HEK293 (cell line): ENCODE results near the gene EML1.

Experiments used
- CTCF ChIA-PET: fragments of 350-600 bp; formaldehyde crosslinking; extraction: SDS; loops from one replicate; lab custom pipeline; 2021; ENCODE audit warnings: antibody characterized with exemption; lab: Yijun Ruan, JAX
- POLR2A ChIA-PET: fragments of 300-600 bp; formaldehyde crosslinking; extraction: SDS; loops from one replicate; lab custom pipeline; 2020; ENCODE audit warnings: antibody characterized with exemption, inconsistent platforms; lab: Yijun Ruan, JAX
- H3K27ac ChIP-seq: fragments of 200-500 bp; sonication (Bioruptor generic); 2 replicates; pipeline ENCODE4 v1.5.1; 2014; ENCODE audit warnings: low read depth, low read length, control low read depth, inconsistent platforms; ENCODE audit errors: extremely low read depth
- H3K36me3 ChIP-seq, 2 experiments: fragments of 200-500 bp in 1 of 2; sonication (Bioruptor generic) in 1 of 2; 1 replicate in 1 of 2; 2 replicates in 1 of 2; pipeline ENCODE4 v1.5.1; 2014 to 2017; ENCODE audit warnings: inconsistent platforms in 2 of 2, low read length in 2 of 2; ENCODE audit not compliant: control insufficient read depth in 2 of 2, insufficient read depth in 1 of 2
- H3K4me1 ChIP-seq: fragments of 200-500 bp; sonication (Bioruptor generic); 2 replicates; pipeline ENCODE4 v1.5.1; 2014; ENCODE audit warnings: mild to moderate bottlenecking, low read length, inconsistent platforms; ENCODE audit not compliant: control insufficient read depth, insufficient read depth
- H3K4me3 ChIP-seq: 2 replicates; pipeline ENCODE4 v1.5.1; 2011; ENCODE audit warnings: low read depth, mild to moderate bottlenecking, control low read depth, low read length, moderate library complexity
- H3K9me3 ChIP-seq: fragments of 200-500 bp; sonication (Bioruptor generic); 2 replicates; pipeline ENCODE4 v1.5.1; 2014; ENCODE audit warnings: low read depth, low read length, inconsistent platforms; ENCODE audit not compliant: control insufficient read depth, insufficient read depth
- EGR2 ChIP-seq: fragments of 450-650 bp; formaldehyde crosslinking; IDR thresholded peaks from 2 replicates; pipeline ENCODE4 v1.5.1; 2016; ENCODE audit warnings: low read depth, missing biosample characterization, missing genetic modification characterization
- GFI1B ChIP-seq: fragments of 450-650 bp; formaldehyde crosslinking; IDR thresholded peaks from 2 replicates; pipeline ENCODE4 v1.5.1; 2016; ENCODE audit warnings: missing biosample characterization, missing genetic modification characterization
- KLF1 ChIP-seq: fragments of 450-650 bp; formaldehyde crosslinking; IDR thresholded peaks from 2 replicates; pipeline ENCODE4 v1.5.1; 2016; ENCODE audit warnings: missing biosample characterization, missing genetic modification characterization
- KLF10 ChIP-seq: fragments of 450-650 bp; IDR thresholded peaks from 2 replicates; pipeline ENCODE4 v1.5.1; 2018; ENCODE audit warnings: missing biosample characterization, mild to moderate bottlenecking, missing genetic modification characterization
- KLF9 ChIP-seq: fragments of 450-650 bp; formaldehyde crosslinking; IDR thresholded peaks from 2 replicates; pipeline ENCODE4 v1.5.1; 2016; ENCODE audit warnings: missing biosample characterization, missing genetic modification characterization, low read depth
- SP3 ChIP-seq: fragments of 450-650 bp; formaldehyde crosslinking; IDR thresholded peaks from 2 replicates; pipeline ENCODE4 v1.5.1; 2016; ENCODE audit warnings: missing biosample characterization, missing genetic modification characterization
- ZBTB8A ChIP-seq: fragments of 450-650 bp; formaldehyde crosslinking; IDR thresholded peaks from 2 replicates; pipeline ENCODE4 v1.5.1; 2016; ENCODE audit warnings: missing biosample characterization, missing genetic modification characterization
- ZFHX2 ChIP-seq: fragments of 450-650 bp; formaldehyde crosslinking; conservative IDR thresholded peaks from 2 replicates; pipeline ENCODE4 v1.5.1; 2016; ENCODE audit warnings: missing biosample characterization, missing genetic modification characterization
- ZFP69B ChIP-seq: fragments of 450-650 bp; formaldehyde crosslinking; IDR thresholded peaks from 2 replicates; pipeline ENCODE4 v1.5.1; 2016; ENCODE audit warnings: missing biosample characterization, missing genetic modification characterization
- ZNF514 ChIP-seq: fragments of 450-650 bp; formaldehyde crosslinking; IDR thresholded peaks from 2 replicates; pipeline ENCODE4 v1.5.1; 2016; ENCODE audit warnings: missing biosample characterization, missing genetic modification characterization
- ZNF623 ChIP-seq: fragments of 450-650 bp; formaldehyde crosslinking; IDR thresholded peaks from 2 replicates; pipeline ENCODE4 v1.5.1; 2016; ENCODE audit warnings: missing biosample characterization, missing genetic modification characterization
- TF ChIP-seq, protein P1 (sequence below): fragments of 450-650 bp; formaldehyde crosslinking; IDR thresholded peaks from 2 replicates; pipeline ENCODE4 v1.5.1; 2017; ENCODE audit warnings: missing biosample characterization, mild to moderate bottlenecking, missing genetic modification characterization, moderate library complexity
- TF ChIP-seq, protein P2 (sequence below): fragments of 450-650 bp; formaldehyde crosslinking; optimal IDR thresholded peaks from 2 replicates; pipeline ENCODE3; 2016; ENCODE audit warnings: missing biosample characterization, mild to moderate bottlenecking, missing genetic modification characterization
- TF ChIP-seq, protein P3 (sequence below): fragments of 450-650 bp; formaldehyde crosslinking; IDR thresholded peaks from 2 replicates; pipeline ENCODE4 v1.5.1; 2017; ENCODE audit warnings: missing biosample characterization, missing genetic modification characterization
- TF ChIP-seq, protein P4 (sequence below): fragments of 450-650 bp; formaldehyde crosslinking; conservative IDR thresholded peaks from 2 replicates; pipeline ENCODE4 v1.5.1; 2016; ENCODE audit warnings: low read depth, missing biosample characterization, missing genetic modification characterization
- TF ChIP-seq, protein P5 (sequence below): fragments of 450-650 bp; formaldehyde crosslinking; IDR thresholded peaks from 2 replicates; pipeline ENCODE4 v1.5.1; 2017; ENCODE audit warnings: missing biosample characterization, missing genetic modification characterization

Gene EML1

DNA sequence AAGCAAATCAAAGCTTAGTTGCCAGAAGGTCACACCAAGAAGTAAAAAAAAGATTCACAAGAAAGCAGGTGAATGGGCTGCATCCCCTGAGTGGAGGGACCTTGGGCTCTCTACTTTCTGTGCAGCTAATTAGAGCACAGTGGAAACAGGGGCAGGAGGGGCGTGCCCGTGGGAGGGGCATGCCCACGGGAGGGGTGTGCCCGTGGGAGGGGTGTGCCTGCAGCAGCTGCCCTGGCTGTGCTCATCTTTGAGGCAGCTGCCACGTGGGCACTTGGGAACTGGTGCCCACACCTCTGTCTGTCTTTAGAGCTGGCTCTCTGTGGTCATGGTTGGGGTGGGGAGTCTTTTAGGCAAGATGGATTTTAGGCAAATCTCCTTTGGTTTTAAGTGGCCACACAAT is 60.0 kb downstream of the EML1 start:
- Histone ChIP-seq H3K27ac (no peak overlapping the region), H3K36me3 (peaks cover 0 to 6% of the 10 kb centered on the region in 2 experiments; a peak in 2 of 3 replicates), H3K4me1 (peaks cover 6% of the 10 kb centered on the region; the same call in 1 of the 2 replicates), H3K4me3 (no peak overlapping the region), H3K9me3 (no peaks in the 10 kb centered on the region)
- ChIA-PET CTCF (no interaction called here), POLR2A (no interaction called here)
- no peak for TF ChIP-seq ZNF514 (tag by site-specific recombination)
- peak; percentile 35 for TF ChIP-seq SP3 (tag by site-specific recombination)
- TF ChIP-seq, protein P1, sequence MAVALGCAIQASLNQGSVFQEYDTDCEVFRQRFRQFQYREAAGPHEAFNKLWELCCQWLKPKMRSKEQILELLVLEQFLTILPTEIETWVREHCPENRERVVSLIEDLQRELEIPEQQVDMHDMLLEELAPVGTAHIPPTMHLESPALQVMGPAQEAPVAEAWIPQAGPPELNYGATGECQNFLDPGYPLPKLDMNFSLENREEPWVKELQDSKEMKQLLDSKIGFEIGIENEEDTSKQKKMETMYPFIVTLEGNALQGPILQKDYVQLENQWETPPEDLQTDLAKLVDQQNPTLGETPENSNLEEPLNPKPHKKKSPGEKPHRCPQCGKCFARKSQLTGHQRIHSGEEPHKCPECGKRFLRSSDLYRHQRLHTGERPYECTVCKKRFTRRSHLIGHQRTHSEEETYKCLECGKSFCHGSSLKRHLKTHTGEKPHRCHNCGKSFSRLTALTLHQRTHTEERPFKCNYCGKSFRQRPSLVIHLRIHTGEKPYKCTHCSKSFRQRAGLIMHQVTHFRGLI (tag by site-specific recombination), result no peak
- TF ChIP-seq, protein P2, sequence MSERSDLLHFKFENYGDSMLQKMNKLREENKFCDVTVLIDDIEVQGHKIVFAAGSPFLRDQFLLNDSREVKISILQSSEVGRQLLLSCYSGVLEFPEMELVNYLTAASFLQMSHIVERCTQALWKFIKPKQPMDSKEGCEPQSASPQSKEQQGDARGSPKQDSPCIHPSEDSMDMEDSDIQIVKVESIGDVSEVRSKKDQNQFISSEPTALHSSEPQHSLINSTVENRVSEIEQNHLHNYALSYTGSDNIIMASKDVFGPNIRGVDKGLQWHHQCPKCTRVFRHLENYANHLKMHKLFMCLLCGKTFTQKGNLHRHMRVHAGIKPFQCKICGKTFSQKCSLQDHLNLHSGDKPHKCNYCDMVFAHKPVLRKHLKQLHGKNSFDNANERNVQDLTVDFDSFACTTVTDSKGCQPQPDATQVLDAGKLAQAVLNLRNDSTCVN (tag by site-specific recombination), result peak; percentile 2
- TF ChIP-seq ZFHX2 (tag by site-specific recombination), result peak; percentile 97
- peak; percentile 86 for TF ChIP-seq KLF1
- TF ChIP-seq, protein P3, sequence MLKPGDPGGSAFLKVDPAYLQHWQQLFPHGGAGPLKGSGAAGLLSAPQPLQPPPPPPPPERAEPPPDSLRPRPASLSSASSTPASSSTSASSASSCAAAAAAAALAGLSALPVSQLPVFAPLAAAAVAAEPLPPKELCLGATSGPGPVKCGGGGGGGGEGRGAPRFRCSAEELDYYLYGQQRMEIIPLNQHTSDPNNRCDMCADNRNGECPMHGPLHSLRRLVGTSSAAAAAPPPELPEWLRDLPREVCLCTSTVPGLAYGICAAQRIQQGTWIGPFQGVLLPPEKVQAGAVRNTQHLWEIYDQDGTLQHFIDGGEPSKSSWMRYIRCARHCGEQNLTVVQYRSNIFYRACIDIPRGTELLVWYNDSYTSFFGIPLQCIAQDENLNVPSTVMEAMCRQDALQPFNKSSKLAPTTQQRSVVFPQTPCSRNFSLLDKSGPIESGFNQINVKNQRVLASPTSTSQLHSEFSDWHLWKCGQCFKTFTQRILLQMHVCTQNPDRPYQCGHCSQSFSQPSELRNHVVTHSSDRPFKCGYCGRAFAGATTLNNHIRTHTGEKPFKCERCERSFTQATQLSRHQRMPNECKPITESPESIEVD, result no peak
- no peak for TF ChIP-seq ZNF623 (tag by site-specific recombination)
- TF ChIP-seq, protein P4, sequence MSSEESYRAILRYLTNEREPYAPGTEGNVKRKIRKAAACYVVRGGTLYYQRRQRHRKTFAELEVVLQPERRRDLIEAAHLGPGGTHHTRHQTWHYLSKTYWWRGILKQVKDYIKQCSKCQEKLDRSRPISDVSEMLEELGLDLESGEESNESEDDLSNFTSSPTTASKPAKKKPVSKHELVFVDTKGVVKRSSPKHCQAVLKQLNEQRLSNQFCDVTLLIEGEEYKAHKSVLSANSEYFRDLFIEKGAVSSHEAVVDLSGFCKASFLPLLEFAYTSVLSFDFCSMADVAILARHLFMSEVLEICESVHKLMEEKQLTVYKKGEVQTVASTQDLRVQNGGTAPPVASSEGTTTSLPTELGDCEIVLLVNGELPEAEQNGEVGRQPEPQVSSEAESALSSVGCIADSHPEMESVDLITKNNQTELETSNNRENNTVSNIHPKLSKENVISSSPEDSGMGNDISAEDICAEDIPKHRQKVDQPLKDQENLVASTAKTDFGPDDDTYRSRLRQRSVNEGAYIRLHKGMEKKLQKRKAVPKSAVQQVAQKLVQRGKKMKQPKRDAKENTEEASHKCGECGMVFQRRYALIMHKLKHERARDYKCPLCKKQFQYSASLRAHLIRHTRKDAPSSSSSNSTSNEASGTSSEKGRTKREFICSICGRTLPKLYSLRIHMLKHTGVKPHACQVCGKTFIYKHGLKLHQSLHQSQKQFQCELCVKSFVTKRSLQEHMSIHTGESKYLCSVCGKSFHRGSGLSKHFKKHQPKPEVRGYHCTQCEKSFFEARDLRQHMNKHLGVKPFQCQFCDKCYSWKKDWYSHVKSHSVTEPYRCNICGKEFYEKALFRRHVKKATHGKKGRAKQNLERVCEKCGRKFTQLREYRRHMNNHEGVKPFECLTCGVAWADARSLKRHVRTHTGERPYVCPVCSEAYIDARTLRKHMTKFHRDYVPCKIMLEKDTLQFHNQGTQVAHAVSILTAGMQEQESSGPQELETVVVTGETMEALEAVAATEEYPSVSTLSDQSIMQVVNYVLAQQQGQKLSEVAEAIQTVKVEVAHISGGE (tag by site-specific recombination), result no peak
- no peak for TF ChIP-seq ZFP69B (tag by site-specific recombination)
- no peak for TF ChIP-seq ZBTB8A (tag by site-specific recombination)
- peak; percentile 77 for TF ChIP-seq KLF10 (tag by site-specific recombination)
- TF ChIP-seq, protein P5, sequence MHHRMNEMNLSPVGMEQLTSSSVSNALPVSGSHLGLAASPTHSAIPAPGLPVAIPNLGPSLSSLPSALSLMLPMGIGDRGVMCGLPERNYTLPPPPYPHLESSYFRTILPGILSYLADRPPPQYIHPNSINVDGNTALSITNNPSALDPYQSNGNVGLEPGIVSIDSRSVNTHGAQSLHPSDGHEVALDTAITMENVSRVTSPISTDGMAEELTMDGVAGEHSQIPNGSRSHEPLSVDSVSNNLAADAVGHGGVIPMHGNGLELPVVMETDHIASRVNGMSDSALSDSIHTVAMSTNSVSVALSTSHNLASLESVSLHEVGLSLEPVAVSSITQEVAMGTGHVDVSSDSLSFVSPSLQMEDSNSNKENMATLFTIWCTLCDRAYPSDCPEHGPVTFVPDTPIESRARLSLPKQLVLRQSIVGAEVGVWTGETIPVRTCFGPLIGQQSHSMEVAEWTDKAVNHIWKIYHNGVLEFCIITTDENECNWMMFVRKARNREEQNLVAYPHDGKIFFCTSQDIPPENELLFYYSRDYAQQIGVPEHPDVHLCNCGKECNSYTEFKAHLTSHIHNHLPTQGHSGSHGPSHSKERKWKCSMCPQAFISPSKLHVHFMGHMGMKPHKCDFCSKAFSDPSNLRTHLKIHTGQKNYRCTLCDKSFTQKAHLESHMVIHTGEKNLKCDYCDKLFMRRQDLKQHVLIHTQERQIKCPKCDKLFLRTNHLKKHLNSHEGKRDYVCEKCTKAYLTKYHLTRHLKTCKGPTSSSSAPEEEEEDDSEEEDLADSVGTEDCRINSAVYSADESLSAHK, result no peak
- TF ChIP-seq EGR2 (tag by site-specific recombination), result peak; percentile 91
- TF ChIP-seq GFI1B (tag by site-specific recombination), result no peak
- peak; percentile 91 for TF ChIP-seq KLF9 (tag by site-specific recombination)
